ACC112 (cell line): ENCODE measurements around the gene RAPGEF3.
A peak's percentile ranks its signal among the peaks of the same experiment; 100 is the strongest.

Experiments
- H2AFZ ChIP-seq: fragments of 200-600 bp; sonication (generic); one replicate; pipeline ENCODE4 v1.6.0; 2017; ENCODE audit warnings: antibody characterized with exemption, low read length; ENCODE audit not compliant: unreplicated experiment
- H3K27ac ChIP-seq: fragments of 200-600 bp; sonication (generic); 2 replicates; pipeline ENCODE4 v1.5.1; 2014; ENCODE audit warnings: low read depth, mild to moderate bottlenecking, antibody characterized with exemption, low read length, moderate library complexity
- H3K27me3 ChIP-seq: fragments of 200-600 bp; sonication (generic); 2 replicates; pipeline ENCODE4 v1.6.1; 2014; ENCODE audit warnings: mild to moderate bottlenecking, antibody characterized with exemption, low read length, moderate library complexity, mixed read lengths; ENCODE audit not compliant: insufficient read depth
- H3K36me3 ChIP-seq: fragments of 200-600 bp; sonication (generic); 2 replicates; pipeline ENCODE4 v1.6.1; 2016; ENCODE audit warnings: mild to moderate bottlenecking, antibody characterized with exemption, low read length, moderate library complexity, mixed read lengths; ENCODE audit not compliant: insufficient read depth
- H3K4me1 ChIP-seq: fragments of 200-600 bp; sonication (generic); one replicate; pipeline ENCODE4 v1.6.1; 2016; ENCODE audit warnings: low read length, mixed read lengths; ENCODE audit not compliant: insufficient read depth, unreplicated experiment, control insufficient read depth
- H3K4me3 ChIP-seq: fragments of 200-600 bp; sonication (generic); 2 replicates; pipeline ENCODE4 v1.5.1; 2014; ENCODE audit warnings: mild to moderate bottlenecking, low read depth, low read length
- H3K79me2 ChIP-seq: fragments of 200-600 bp; sonication (generic); one replicate; pipeline ENCODE4 v1.6.0; 2016; ENCODE audit warnings: low read length; ENCODE audit not compliant: control insufficient read depth, unreplicated experiment, insufficient read depth

Gene RAPGEF3

DNA sequence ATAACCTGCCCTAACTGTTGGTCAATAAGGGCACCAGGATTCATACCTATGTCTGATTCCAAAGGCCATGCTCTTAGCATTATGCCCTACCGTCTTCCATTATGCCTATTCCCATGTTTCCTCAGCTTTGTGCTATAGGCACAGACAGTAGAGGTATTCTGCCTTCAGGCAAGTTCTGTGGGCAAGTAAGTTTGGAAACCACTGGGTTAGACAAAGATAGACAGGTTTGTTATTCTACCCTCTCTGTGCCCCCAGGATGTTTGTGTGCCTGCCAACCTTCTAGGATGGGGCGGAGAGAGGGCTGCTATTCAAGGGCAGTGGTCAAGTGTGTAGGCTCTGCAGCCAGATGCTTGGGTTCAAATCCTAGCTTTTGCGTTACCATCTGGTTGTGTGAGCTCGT, 4.6 kb downstream of the RAPGEF3 start:
- peak overlapping the region; percentile 35; the same call in 1 of the 2 replicates for H3K4me3 ChIP-seq
- H3K27ac ChIP-seq, result peak overlapping the region; percentile 58
- peaks cover 36% of the 10 kb centered on the region for H3K4me1 ChIP-seq
- no peak overlapping the region for H2AFZ ChIP-seq
- no peaks in the 10 kb centered on the region for H3K27me3 ChIP-seq
- H3K36me3 ChIP-seq, result no peaks in the 10 kb centered on the region
- no peaks in the 10 kb centered on the region for H3K79me2 ChIP-seq

DNA sequence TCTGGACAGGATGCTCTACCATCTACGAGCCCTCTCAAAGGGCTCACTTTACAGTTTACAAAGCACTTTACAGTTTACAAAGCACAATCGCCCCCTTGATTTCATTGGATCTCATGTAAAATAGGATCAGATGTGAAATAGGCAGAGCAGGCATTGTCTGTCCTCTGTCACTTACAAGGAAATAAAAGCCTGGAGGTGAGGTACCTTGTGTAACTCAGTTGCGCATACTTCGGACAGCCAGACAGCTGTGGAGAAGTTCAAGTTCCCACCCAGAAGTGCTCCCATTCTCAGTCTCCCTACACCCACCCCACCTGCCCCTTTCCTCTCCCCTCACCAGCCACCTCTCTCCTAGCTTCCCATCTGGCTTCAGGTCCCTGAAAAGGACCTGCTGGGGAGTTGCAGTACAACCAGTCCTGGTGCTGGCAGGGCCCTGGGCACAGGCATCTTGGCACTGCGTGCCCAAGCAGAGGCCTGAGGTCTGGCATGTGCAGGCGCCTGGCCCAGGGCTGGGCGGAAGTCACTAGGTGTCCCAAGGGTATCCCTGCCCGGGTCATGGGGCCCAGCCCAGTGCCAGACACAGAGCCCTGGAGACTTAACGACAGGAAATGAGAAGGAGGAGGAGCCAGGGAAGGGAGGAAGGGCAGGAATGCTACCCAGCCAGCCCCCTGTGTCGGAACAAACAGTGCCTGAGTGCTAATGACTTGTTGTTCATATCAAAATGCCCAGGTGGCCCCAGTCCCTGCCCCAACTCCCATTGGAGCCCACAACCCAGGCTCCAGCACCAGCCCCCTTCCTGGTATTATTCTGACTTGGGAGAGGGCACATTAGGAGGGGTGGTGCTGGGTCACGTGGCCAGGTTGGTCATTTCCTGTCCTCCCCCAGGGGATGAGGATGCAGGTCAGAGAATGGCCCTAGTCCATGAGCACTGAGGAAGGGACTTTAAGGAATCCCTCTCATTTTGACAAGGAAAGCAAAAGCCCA, 5.4 kb downstream of the RAPGEF3 start:
- Histone ChIP-seq H3K79me2 (no peaks in the 10 kb centered on the region), H3K27ac (peak overlapping the region; percentile 58), H3K4me1 (peaks cover 33% of the 10 kb centered on the region), H3K36me3 (no peaks in the 10 kb centered on the region), H2AFZ (no peak overlapping the region), H3K4me3 (peak overlapping the region; percentile 35; the same call in 1 of the 2 replicates), H3K27me3 (no peaks in the 10 kb centered on the region)

DNA sequence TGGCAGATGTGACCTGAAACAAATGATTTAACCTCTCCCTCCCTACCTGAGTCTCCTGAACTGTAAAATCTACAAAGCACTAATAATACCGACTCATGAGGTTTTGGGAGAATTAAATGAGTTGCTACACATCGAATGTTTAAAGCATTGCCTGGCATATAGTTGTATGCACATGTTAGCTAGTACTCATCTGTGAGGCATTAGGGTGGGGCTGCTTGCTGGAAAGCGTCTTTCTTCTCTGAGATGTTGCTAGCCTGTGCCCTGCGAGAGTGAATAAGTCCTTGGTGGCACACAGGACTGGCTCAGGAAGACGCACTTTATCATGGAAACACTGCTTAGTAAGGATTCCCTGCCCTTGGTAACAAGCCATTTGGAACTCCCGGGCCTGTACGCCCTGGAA, 6.1 kb downstream of the RAPGEF3 start:
- no peaks in the 10 kb centered on the region for H3K79me2 ChIP-seq
- H3K27ac ChIP-seq, result peak overlapping the region; percentile 58
- H3K27me3 ChIP-seq, result no peaks in the 10 kb centered on the region
- peaks cover 33% of the 10 kb centered on the region for H3K4me1 ChIP-seq
- H2AFZ ChIP-seq, result no peak overlapping the region
- H3K36me3 ChIP-seq, result no peaks in the 10 kb centered on the region
- no peak overlapping the region for H3K4me3 ChIP-seq

DNA sequence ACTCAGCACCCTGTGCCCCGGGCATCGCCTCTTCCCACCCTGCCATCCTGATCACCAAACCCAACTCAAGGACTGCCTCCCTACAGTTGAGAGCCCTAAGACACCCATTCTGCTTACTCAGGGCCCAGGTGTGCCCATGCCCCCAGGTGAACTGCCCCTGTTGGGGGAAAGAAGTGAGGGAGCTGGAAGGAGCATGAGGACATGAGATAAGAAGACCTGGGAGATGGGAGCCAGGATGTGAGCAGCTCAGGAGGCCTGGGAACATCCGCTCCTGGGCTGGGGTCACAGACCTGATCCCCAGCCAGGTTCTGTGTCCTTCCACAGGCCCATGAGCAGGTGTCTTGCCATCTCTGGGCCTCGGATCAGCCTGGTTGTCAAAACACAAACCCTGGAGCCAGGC, 6.6 kb downstream of the RAPGEF3 start:
- Histone ChIP-seq H3K27me3 (no peaks in the 10 kb centered on the region), H3K79me2 (no peaks in the 10 kb centered on the region), H3K36me3 (no peaks in the 10 kb centered on the region), H2AFZ (no peak overlapping the region), H3K27ac (no peak overlapping the region), H3K4me1 (peaks cover 33% of the 10 kb centered on the region), H3K4me3 (no peak overlapping the region)

DNA sequence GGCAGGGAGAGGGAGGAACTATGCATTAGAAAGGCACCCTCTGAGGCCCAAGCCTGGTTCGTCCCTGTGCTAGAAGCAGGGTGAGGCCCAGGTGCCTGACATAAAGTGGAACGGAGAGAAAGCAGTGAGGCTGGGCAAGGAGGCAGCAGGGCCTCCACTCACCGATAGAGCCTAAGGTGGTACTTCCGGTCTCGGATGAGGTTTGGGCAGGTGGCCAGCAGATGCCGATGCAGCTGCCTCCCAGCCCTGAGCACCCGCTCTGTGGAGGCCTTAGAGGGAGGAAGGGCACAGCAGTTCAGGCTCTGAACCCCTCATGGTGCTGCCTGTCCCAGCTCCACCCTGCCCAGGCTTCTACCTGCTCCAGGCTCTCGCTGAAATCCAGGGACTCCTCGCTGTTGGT, 7.1 kb downstream of the RAPGEF3 start:
- Histone ChIP-seq H3K4me3 (no peak overlapping the region), H3K36me3 (no peaks in the 10 kb centered on the region), H3K27me3 (no peaks in the 10 kb centered on the region), H2AFZ (no peak overlapping the region), H3K4me1 (peaks cover 33% of the 10 kb centered on the region), H3K27ac (no peak overlapping the region), H3K79me2 (no peaks in the 10 kb centered on the region)

DNA sequence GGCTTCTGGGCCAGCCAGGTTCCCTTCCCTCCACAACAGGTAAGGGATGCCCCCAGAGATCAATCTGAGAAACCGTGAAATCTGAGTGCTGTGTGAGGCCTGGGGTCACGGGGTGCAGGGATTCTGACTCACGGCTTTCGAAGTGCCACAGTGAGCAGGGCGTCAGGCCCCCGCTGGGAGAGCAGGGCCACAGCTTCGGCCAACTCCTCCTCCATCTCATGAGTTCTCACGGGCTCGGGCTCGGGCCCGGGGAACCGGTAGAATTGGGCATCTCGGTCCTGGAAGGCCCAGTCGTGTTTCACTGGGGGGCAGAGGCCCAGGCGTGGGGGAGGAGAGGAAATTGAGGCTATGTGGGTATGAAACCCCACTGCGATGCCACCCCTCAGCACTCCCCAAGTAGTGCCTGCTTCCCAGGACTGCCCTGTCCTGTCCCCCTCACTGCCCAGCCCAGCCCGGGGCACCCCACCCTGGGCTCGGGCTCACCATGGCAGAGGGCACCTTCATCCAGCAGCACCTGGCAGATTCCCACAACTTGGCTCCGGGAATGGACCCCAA, 7.7 kb downstream of the RAPGEF3 start:
- no peak overlapping the region for H3K4me3 ChIP-seq
- no peak overlapping the region for H3K27ac ChIP-seq
- H2AFZ ChIP-seq, result no peak overlapping the region
- no peaks in the 10 kb centered on the region for H3K27me3 ChIP-seq
- H3K4me1 ChIP-seq, result peaks cover 33% of the 10 kb centered on the region
- no peaks in the 10 kb centered on the region for H3K36me3 ChIP-seq
- H3K79me2 ChIP-seq, result no peaks in the 10 kb centered on the region

DNA sequence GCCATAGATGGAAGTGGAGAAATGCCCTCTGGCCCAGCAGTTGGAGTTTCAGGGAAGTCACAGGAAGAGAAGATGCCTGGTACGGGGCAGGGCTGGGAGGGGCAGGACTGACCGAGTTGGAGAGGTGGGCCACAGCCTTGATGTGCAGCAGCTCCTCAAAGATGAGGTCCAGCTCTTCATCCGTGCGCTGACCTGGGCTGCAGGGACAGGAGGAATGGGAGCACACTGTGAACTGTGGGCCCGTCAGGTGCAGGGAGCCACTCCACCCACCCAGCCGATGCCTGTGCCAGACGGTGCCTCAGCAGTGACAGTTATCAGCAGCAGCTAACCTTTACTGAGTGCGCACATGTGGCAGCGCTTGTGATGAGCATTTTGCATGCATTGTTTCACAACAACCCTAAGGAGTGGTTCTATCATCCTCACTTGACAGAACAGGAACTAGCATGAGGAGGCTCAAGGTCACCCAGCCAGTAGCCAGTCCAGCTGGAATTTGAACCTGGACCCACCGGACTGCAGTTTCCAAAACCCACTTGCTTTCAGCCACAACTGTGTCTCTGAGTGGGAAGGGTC, 8.4 kb downstream of the RAPGEF3 start:
- Histone ChIP-seq H3K36me3 (no peaks in the 10 kb centered on the region), H3K4me1 (peaks cover 33% of the 10 kb centered on the region), H3K4me3 (no peak overlapping the region), H3K27ac (no peak overlapping the region), H3K27me3 (no peaks in the 10 kb centered on the region), H2AFZ (no peak overlapping the region), H3K79me2 (no peaks in the 10 kb centered on the region)

DNA sequence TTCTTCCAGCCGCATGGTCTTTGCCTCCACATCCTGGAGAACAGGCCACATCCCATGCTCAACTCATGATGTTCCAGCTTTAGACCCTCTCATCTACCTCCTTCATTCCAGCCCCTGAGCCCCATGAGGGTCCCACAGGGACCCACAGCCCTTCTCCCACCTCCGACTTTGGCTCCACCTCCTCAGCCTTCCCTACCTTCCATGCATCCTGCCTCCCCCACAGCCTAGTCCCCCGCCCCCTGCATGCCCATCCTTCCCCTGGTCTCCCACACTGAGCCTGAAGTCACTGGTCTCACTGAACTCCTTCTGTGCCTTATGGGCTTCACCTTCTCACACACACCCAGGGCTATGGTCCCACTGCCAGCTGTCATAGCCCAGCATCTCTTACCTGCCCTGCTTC, 9.8 kb downstream of the RAPGEF3 start:
- H3K4me1 ChIP-seq, result peaks cover 20% of the 10 kb centered on the region
- H3K27ac ChIP-seq, result no peak overlapping the region
- no peak overlapping the region for H3K4me3 ChIP-seq
- H2AFZ ChIP-seq, result no peak overlapping the region
- no peaks in the 10 kb centered on the region for H3K36me3 ChIP-seq
- H3K27me3 ChIP-seq, result no peaks in the 10 kb centered on the region
- H3K79me2 ChIP-seq, result no peaks in the 10 kb centered on the region

DNA sequence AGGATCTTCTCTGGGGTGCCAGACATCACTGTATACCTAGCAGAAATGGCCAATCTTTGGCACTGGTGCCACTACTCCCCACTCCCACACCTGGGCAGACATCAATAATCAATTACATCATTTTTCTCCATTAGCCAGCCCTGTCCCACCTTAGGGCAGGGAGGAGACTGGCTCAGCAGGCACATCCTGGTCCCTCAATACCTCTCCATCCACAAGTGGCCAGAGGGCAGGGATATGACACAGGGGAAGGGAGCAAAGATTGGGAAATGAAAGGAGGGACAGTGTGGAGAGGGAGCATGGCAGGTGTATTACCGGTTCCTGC, 10.2 kb downstream of the RAPGEF3 start:
- Histone ChIP-seq H3K27me3 (no peaks in the 10 kb centered on the region), H2AFZ (no peak overlapping the region), H3K27ac (no peak overlapping the region), H3K36me3 (no peaks in the 10 kb centered on the region), H3K79me2 (no peaks in the 10 kb centered on the region), H3K4me3 (no peak overlapping the region), H3K4me1 (peaks cover 15% of the 10 kb centered on the region)

DNA sequence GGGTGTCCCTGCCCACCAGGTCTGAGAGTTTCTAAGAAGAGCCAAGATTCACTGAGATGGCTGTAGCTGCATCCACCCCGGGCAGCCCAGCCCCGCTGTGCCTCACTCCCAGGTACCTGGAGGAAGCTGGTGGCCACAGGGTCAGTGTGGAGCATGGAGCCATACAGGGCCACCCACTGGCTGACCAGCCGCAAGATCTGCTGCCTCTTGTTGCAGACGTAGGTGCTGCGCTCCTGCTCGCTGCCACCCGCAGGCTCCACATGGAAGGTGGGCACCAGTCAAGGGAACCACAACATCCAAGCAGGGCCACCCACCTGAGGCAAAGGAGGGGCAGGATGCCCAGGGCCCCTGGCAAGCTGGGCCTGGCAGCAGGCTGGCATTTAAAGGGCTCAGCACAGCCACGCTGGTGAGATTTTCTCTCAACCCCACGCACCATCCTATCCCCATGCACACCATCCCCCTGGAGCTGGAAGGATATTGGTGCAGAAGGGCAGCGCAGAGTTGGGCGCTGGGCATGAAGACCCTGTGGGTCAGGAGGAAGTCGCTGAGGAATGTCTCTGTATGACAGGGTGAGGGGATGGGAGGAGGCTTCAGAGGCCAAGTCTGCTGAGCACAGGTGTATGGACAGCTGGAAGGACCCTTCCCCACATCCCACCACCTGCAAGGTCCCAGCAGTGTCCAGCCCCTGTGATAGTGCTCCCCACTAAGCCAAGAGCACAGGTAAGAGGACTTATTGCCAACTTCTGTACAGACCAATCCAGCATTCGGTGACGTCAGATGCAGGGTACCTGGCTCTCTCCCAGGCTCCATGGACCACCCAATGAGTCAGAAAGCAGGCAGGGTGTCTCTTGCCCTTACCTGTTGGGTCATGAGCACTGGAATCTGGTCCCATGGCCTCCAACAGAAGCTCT, 10.8 kb downstream of the RAPGEF3 start:
- Histone ChIP-seq H3K4me3 (no peak overlapping the region), H3K27ac (no peak overlapping the region), H3K4me1 (peaks cover 9% of the 10 kb centered on the region), H3K36me3 (no peaks in the 10 kb centered on the region), H2AFZ (no peak overlapping the region), H3K79me2 (no peaks in the 10 kb centered on the region), H3K27me3 (no peaks in the 10 kb centered on the region)
